Heart right ventricle (tissue), 16 donors: ENCODE data around the gene SLC35F1. TPM values are rescaled to one million over a fixed set of nuclear protein-coding genes. Genes with fewer than 3 reads are reported as not detected.

Source experiments
- ATAC-seq, 8 donors: fragments of 200-7000 bp; cut with Tn5 transposase; one replicate each; pipeline ENCODE4 v1.9.1; 2020; ENCODE audit warnings: mild to moderate bottlenecking in 8 of 8, moderate library complexity in 8 of 8, moderate number of reproducible peaks in 1 of 8
- DNase-seq, 2 donors: peaks; one replicate each; pipeline ENCODE4 v3.0.0-alpha.2; 2020
- H3K27ac ChIP-seq, 10 donors: fragments of 200-600 bp; sonication (generic) in 2 of 10; one replicate each; pipeline versions ENCODE4 v1.5.0 to v1.8.0; 2020 to 2022; ENCODE audit warnings: mild to moderate bottlenecking in 3 of 10
- H3K27me3 ChIP-seq, 7 donors: fragments of 200-600 bp; one replicate each; pipeline ENCODE4 v1.8.0; 2021 to 2022; ENCODE audit warnings: mild to moderate bottlenecking in 2 of 7
- H3K36me3 ChIP-seq, 9 donors: fragments of 200-600 bp; sonication (generic) in 1 of 9; one replicate each; pipeline versions ENCODE4 v1.5.0 to v1.8.0; 2020 to 2022; ENCODE audit warnings: mild to moderate bottlenecking in 2 of 9
- H3K4me1 ChIP-seq, 9 donors: fragments of 200-600 bp; sonication (generic) in 1 of 9; one replicate each; pipeline versions ENCODE4 v1.5.0 to v1.8.0; 2020 to 2022; ENCODE audit warnings: mild to moderate bottlenecking in 4 of 9
- H3K4me3 ChIP-seq, 10 donors: fragments of 200-600 bp; sonication (generic) in 2 of 10; one replicate each; pipeline versions ENCODE4 v1.5.0 to v1.8.0; 2020 to 2022; ENCODE audit warnings: mild to moderate bottlenecking in 7 of 10, moderate library complexity in 2 of 10
- H3K9me3 ChIP-seq, 11 donors: fragments of 200-600 bp in 10 of 11; sonication (generic) in 2 of 11; one replicate each; pipeline versions ENCODE4 v1.5.0 to v1.8.0; 2013 to 2022; ENCODE audit warnings: mild to moderate bottlenecking in 2 of 11, control low read depth in 1 of 11, moderate library complexity in 1 of 11
- WGBS, 2 donors: extraction: QIAGEN DNeasy Blood & Tissue Kit; methylation state at CpG; one replicate each; pipeline ENCODE4 v1.1.7; 2013; ENCODE audit warnings: inconsistent platforms in 1 of 2; 5-methylcytosine and 5-hydroxymethylcytosine counted together
- intact Hi-C, 10 donors: fragments of 100-400 bp; cut with DNase I; formaldehyde crosslinking; loops; one replicate each; pipeline versions ENCODE4 v1.11.1 to v1.14.2; 2022
- polyA plus RNA-seq, 2 donors: library from polyadenylated mRNA; stranded (reverse); fragments of 200-250 nt; gene quantifications; one replicate each; pipeline ENCODE4 v1.2.3, GENCODE V29; 2013
- total RNA-seq, 10 donors: library from RNA; stranded (reverse); fragmentation: NEBNext Ultra II Directional in 3 of 10; extraction: Animal tissue kit (Norgen Biotek cat#: 25700) in 3 of 10; gene quantifications; one replicate each; pipeline versions ENCODE4 v1.2.1 to v1.2.4, GENCODE V29; 2021 to 2023
- TF ChIP-seq, protein P1 (sequence below), 9 donors: fragments of 200-600 bp; sonication (generic) in 2 of 9; IDR thresholded peaks; one replicate each; pipeline versions ENCODE4 v1.5.0 to v1.8.0; 2021 to 2022; ENCODE audit warnings: antibody characterized with exemption in 9 of 9, mild to moderate bottlenecking in 5 of 9, moderate library complexity in 1 of 9
- donor health status: Arrhythmogenic right ventricular cardiomyopathy.
- donor health status: ischemic (EF 13 %, LVEDD 7.1; RV severe dilation, severe dysfunction).
- donor health status: healthy with polysubstance abuse.
- donor health status: DM: no; HTN: yes; CAD: no.
- donor health status: DM: no; HTN: no; CAD: no.
- donor health status: ischemic (EF 25% LVEDD 6.9; RV normal size, moderate dysfunction).
- donor health status: ischemic (EF 25% LVEDD 5.7; RV mildly dilated, moderate dysfunction).
- donor health status: healthy.
- donor health status: DM: yes; HTN: yes; CAD: no.
- donor health status: Ischemic cardiomyopathy.
- donor health status: ischemic (EF 35%, LVEDD 5.7; RV mildly dilated, moderate dysfunction).
- donor health status: nonischemic (EF 11% LVEDD 7.7; RV severe dilation, severe dysfunction).
- donor health status: DM: yes; HTN: yes; CAD: no.
- donor health status: PGD.
- donor health status: ischemic (EF 29% LVEDD 5.4; RV normal size, mild dysfunction).
- donor health status: nonischemic (EF 23%, LVEDD 6.1; RV moderate dilation, normal function).

Gene SLC35F1
- total and polyA plus RNA-seq, 12 donors = 0.75 to 17.7 (median 6.3) TPM

DNA sequence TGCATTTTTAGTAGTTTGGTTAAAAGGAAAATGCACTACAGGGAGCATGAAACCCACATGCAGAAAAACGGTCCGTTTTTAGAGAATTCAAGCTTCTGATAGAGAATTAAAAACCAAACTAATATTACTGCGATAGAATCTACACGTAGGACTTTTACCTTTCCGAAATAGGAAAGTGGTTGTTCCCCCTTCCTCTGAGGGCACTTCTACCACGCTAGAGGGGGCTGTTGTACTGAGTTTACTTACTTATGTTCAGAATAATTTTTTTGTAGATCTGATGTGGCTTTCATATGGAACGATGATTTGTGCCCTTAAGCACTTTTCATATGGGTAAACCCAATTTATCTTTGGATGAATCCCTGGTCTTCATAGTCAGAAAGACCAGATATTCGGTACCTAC lies 376.7 kb downstream of the SLC35F1 start:
- Histone ChIP-seq H3K36me3 (no peaks in the 10 kb centered on the region), H3K4me1 (peaks cover 0 to 50% (median 9%) of the 10 kb centered on the region in 9 donors), H3K4me3 (peak overlapping the region in 1 of 10 donors; percentile 25), H3K27me3 (no peaks in the 10 kb centered on the region), H3K27ac (peak overlapping the region in 2 of 10 donors; percentile 80 to 83), H3K9me3 (no peaks in the 10 kb centered on the region)
- DNase-seq (peak in 1 of 2 donors; percentile 73), ATAC-seq (peak in 7 of 8 donors; percentile 29 to 68 (median 57))
- TF ChIP-seq, protein P1, sequence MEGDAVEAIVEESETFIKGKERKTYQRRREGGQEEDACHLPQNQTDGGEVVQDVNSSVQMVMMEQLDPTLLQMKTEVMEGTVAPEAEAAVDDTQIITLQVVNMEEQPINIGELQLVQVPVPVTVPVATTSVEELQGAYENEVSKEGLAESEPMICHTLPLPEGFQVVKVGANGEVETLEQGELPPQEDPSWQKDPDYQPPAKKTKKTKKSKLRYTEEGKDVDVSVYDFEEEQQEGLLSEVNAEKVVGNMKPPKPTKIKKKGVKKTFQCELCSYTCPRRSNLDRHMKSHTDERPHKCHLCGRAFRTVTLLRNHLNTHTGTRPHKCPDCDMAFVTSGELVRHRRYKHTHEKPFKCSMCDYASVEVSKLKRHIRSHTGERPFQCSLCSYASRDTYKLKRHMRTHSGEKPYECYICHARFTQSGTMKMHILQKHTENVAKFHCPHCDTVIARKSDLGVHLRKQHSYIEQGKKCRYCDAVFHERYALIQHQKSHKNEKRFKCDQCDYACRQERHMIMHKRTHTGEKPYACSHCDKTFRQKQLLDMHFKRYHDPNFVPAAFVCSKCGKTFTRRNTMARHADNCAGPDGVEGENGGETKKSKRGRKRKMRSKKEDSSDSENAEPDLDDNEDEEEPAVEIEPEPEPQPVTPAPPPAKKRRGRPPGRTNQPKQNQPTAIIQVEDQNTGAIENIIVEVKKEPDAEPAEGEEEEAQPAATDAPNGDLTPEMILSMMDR (IDR thresholded peaks at IDR 0.05) = peak; percentile 59 to 89 (median 82)
- 14% methylated on average over 8 of the region's 8 CpGs for WGBS, 2 donors
- intact Hi-C loops = loop anchor here (2.0 to 10.0 kb wide), 21 partner anchors 89 to 521 kb away; no protein-coding TSS in a partner anchor

DNA sequence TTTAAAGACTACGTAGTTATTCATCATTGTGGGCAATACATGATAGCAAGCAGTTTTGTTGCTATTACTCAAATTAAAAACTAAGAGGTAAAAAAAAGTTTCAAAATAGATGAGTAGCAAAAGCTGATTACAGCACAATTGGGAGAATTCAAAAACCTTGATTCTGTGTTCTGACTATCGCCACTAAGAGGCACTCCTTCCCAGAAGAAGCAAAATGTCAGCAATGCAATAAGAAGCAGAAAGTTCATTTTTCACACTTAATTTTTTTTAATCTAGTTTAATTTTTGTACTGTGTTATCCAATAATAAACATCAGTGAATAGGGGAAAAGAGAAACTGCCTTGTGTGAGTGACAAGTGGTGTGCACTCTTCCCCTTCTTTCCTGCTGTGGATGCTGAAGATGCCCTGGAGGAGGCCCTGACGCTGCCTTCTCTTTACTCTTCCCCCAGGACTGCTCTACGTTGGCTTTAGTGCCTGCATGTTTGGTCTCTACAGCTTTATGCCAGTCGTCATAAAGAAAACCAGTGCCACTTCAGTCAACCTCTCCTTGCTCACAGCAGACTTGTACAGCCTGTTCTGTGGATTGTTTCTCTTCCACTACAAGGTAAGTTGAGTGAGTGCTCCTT lies 377.8 kb downstream of the SLC35F1 start:
- Histone ChIP-seq H3K36me3 (no peaks in the 10 kb centered on the region), H3K4me3 (peak overlapping the region in 6 of 10 donors; percentile 9 to 40 (median 26)), H3K4me1 (peaks cover 0 to 55% (median 14%) of the 10 kb centered on the region in 9 donors), H3K9me3 (no peaks in the 10 kb centered on the region), H3K27me3 (no peaks in the 10 kb centered on the region), H3K27ac (peak overlapping the region in 7 of 10 donors; percentile 17 to 83 (median 68))
- peak in 7 of 8 donors; percentile 42 to 63 (median 48) for ATAC-seq
- DNase-seq = no peak
- TF ChIP-seq, protein P1 (IDR thresholded peaks at IDR 0.05) = peak; percentile 26 to 71 (median 51)
- intact Hi-C loops = loop anchor here (1.0 to 10.0 kb wide), 26 partner anchors 87 to 520 kb away; partner anchors contain the start of gene PLN (in 1 of the 10)
- WGBS, 2 donors = 42 to 55% methylated on average over 5 of the region's 5 CpGs

DNA sequence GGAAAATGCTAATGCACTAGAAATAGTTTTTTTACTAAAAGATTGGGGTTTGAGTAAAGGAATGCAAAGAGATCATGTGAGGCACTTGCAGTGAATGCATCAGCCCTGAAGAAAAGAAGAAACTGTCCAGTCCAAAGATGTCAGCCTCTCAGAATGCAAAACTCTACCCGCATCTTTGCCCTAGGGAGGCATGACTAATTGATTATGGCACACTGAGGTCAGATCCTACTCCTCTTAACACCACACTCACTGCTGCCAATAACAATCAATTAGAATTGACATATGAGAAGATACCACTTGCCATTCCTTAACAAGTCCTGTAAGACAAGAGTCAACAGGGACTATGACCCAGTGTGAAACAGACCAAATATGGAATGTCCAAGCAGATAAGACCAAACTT lies 378.7 kb downstream of the SLC35F1 start:
- no peaks in the 10 kb centered on the region for H3K27me3 ChIP-seq
- H3K9me3 ChIP-seq = no peaks in the 10 kb centered on the region
- H3K4me3 ChIP-seq = peak overlapping the region in 7 of 10 donors; percentile 9 to 40 (median 18)
- intact Hi-C loops = loop anchor here (1.0 to 10.0 kb wide), 20 partner anchors 87 to 519 kb away; partner anchors contain the start of gene PLN (in 1 of the 10)
- H3K4me1 ChIP-seq = peaks cover 0 to 55% (median 14%) of the 10 kb centered on the region in 9 donors
- ATAC-seq (no peak), DNase-seq (no peak)
- H3K36me3 ChIP-seq = no peaks in the 10 kb centered on the region
- TF ChIP-seq, protein P1 (IDR thresholded peaks at IDR 0.05) = no peak
- H3K27ac ChIP-seq = peak overlapping the region in 7 of 10 donors; percentile 42 to 83 (median 68)
- WGBS, 2 donors = 54 to 57% methylated on average over 1 of the region's 1 CpG

DNA sequence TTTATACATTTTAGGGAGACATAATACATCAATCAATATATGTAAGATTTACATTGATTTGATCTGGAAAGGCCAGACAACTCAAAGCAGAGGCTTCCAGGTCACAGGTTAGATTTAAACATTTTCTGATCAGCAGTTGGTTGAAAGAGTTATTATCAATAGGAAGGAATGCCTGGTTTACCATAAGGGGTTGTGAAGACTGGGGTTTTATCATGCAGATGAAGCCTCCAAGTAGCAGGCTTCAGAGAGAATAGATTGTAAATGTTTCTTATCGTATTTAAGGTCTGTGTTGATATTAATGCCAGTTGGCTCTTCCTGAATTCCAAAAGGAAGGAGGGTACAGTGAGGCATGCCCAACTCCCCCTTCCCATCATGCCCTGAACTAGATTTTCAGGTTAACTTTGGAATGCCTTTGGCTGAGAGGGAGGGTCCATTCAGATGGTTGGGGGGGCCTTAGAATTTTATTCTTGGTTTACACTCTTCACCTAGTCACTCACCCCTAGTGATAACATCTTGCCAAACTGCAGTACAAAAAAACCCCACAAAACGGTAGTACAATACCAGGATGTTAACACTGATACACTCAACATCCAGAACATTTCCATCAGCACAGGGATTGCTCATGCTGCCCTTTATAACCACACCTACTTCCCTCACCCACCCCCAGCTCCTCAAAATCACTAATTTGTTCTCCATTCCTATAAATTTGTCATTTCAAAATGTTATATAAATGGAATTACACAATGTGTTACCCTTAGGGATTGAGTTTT lies 381.5 kb downstream of the SLC35F1 start:
- no peak for DNase-seq
- peak overlapping the region in 9 of 10 donors; percentile 7 to 83 (median 68) for H3K27ac ChIP-seq
- H3K4me3 ChIP-seq = peak overlapping the region in 2 of 10 donors; percentile 6 to 26
- no peaks in the 10 kb centered on the region for H3K27me3 ChIP-seq
- 14 to 23% methylated on average over 2 of the region's 2 CpGs for WGBS, 2 donors
- H3K4me1 ChIP-seq = peaks cover 0 to 60% (median 12%) of the 10 kb centered on the region in 9 donors
- peak in 5 of 8 donors; percentile 51 to 68 (median 54) for ATAC-seq
- TF ChIP-seq, protein P1 (IDR thresholded peaks at IDR 0.05) = peak in 7 of 9 donors; percentile 16 to 48 (median 39)
- intact Hi-C loops = loop anchor here in 8 of 10 donors (2.0 to 10.0 kb wide), 11 partner anchors 84 to 516 kb away; partner anchors contain the start of gene PLN (in 1 of the 8)
- no peaks in the 10 kb centered on the region for H3K9me3 ChIP-seq
- H3K36me3 ChIP-seq = no peaks in the 10 kb centered on the region
